Lung (tissue), 12 donors: ENCODE results near the gene SSR2. TPM values are rescaled to one million over a fixed set of nuclear protein-coding genes. Genes with fewer than 3 reads are reported as not detected.

Source experiments
- ATAC-seq: fragments of 200-7000 bp; cut with Tn5 transposase; one replicate; pipeline ENCODE4 v1.9.1; 2020; ENCODE audit warnings: moderate number of reproducible peaks; ENCODE audit not compliant: insufficient read depth, low FRiP score
- DNase-seq, 3 donors: peaks; one replicate each; pipeline ENCODE4 v3.0.0-alpha.2; 2013 to 2017
- H3K27ac ChIP-seq, 2 donors: one replicate each; pipeline ENCODE4 v1.5.1; 2013; ENCODE audit warnings: mild to moderate bottlenecking in 2 of 2, moderate library complexity in 2 of 2, control low read depth in 1 of 2, inconsistent platforms in 1 of 2, low read depth in 1 of 2, low read length in 1 of 2
- H3K27me3 ChIP-seq, 3 donors: one replicate each; pipeline ENCODE4 v1.5.1; 2013; ENCODE audit warnings: low read length in 2 of 3; ENCODE audit not compliant: control insufficient read depth in 3 of 3, insufficient read depth in 3 of 3
- H3K36me3 ChIP-seq, 4 donors: one replicate each; pipeline ENCODE4 v1.5.1; 2013; ENCODE audit warnings: low read length in 4 of 4, mild to moderate bottlenecking in 1 of 4, moderate library complexity in 1 of 4; ENCODE audit not compliant: control insufficient read depth in 4 of 4, insufficient read depth in 4 of 4
- H3K4me1 ChIP-seq, 5 donors: one replicate each; pipeline ENCODE4 v1.5.1; 2013; ENCODE audit warnings: low read length in 5 of 5, mild to moderate bottlenecking in 2 of 5, moderate library complexity in 1 of 5; ENCODE audit not compliant: control insufficient read depth in 5 of 5, insufficient read depth in 5 of 5
- H3K4me3 ChIP-seq: one replicate; pipeline ENCODE4 v1.5.1; 2013; ENCODE audit warnings: mild to moderate bottlenecking, control low read depth, moderate library complexity
- H3K9ac ChIP-seq, 2 donors: one replicate each; pipeline ENCODE4 v1.5.1; 2013; ENCODE audit warnings: low read length in 2 of 2, control low read depth in 1 of 2; ENCODE audit not compliant: insufficient read depth in 1 of 2
- H3K9me3 ChIP-seq, 4 donors: one replicate each; pipeline ENCODE4 v1.5.1; 2013; ENCODE audit warnings: low read length in 3 of 4, mild to moderate bottlenecking in 1 of 4, moderate library complexity in 1 of 4; ENCODE audit not compliant: control insufficient read depth in 4 of 4, insufficient read depth in 3 of 4
- CTCF ChIP-seq: IDR thresholded peaks from 2 replicates; pipeline ENCODE4 v1.5.1; 2012; ENCODE audit warnings: mild to moderate bottlenecking; ENCODE audit errors: control extremely low read depth, extremely low read depth
- WGBS, 2 donors: extraction: QIAGEN DNeasy Blood & Tissue Kit; methylation state at CpG; one replicate each; pipeline ENCODE4 v1.1.7; 2013; 5-methylcytosine and 5-hydroxymethylcytosine counted together
- polyA plus RNA-seq, 2 donors: library from polyadenylated mRNA; stranded (reverse); fragments of 200-250 nt; gene quantifications; one replicate each; pipeline ENCODE4 v1.2.1, GENCODE V29; 2013
- total RNA-seq, 2 donors: library from RNA; depleted of rRNA in 1 of 2; stranded (reverse); fragments of >200 nt in 1 of 2; gene quantifications; one replicate each; pipeline ENCODE4 v1.2.1, GENCODE V29; 2014 to 2021
- donor health status: control.
- donor health status: control.
- donor health status: Bipolar disorder and iron deficiency.
- donor health status: healthy.
- donor health status: DM: yes; HTN: yes; CAD: no.

SSR2 gene
- total and polyA plus RNA-seq, 4 donors: 281 to 467 (median 292) TPM

DNA sequence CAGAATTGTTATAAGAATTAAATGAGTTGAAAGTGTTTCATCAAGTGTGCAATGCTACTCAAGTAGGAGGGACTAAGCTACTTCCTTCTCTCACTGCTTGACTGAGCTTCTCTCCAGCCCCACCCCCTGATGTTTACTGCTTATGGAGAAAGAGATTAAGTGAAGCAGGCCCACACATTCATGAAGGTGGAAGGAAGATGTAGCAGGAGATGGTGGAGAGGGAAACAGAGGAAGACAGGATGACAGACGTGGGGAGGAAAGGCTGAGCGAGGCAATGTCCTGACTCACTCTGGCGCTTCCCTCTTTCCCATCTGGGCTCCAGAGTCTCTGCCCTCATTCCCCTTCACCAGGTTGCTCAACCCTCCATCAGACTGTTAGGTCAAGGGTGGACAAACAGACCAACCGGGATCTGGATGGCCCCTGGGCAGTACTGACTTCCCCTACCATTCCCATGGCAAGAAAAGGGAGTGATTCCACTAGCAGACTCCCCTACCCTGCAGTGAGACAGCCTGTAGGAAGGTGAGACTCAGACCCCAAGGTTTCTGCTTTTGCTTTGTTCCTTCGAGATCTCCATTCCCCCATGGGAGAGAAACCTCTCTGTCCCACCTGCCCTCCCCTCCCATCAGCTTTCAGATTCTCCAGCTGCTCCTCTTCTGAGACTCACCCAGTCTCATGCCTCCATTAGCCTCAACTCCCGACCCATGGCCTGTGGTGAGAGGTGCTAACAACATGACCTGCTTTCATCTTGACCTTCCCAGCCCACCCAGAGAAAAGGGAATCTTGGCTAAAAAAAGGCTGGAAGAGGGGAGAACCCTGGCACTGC, 39.3 kb downstream of the SSR2 start:
- no peak overlapping the region for H3K4me3 ChIP-seq
- H3K9me3 ChIP-seq: no peaks in the 10 kb centered on the region
- ATAC-seq: no peak
- H3K27ac ChIP-seq: peak overlapping the region; percentile 84 to 89
- H3K27me3 ChIP-seq: no peaks in the 10 kb centered on the region
- 24 to 39% methylated on average over 6 of the region's 6 CpGs for WGBS, 2 donors
- H3K9ac ChIP-seq: peak overlapping the region in 1 of 2 donors; percentile 2
- H3K36me3 ChIP-seq: peaks cover 0 to 3% (median 0%) of the 10 kb centered on the region in 4 donors
- peaks cover 11 to 62% (median 23%) of the 10 kb centered on the region in 5 donors for H3K4me1 ChIP-seq
- TF ChIP-seq CTCF: no peak
- peak in 1 of 3 donors; percentile 57 for DNase-seq

- WGBS, 2 donors: 4 to 13% methylated on average over 4 of the region's 4 CpGs
- Histone ChIP-seq H3K4me1 (peaks cover 22 to 79% (median 31%) of the 10 kb centered on the region in 5 donors), H3K4me3 (no peak overlapping the region), H3K27me3 (no peaks in the 10 kb centered on the region), H3K9me3 (no peaks in the 10 kb centered on the region), H3K9ac (peak overlapping the region in 1 of 2 donors; percentile 89), H3K36me3 (peaks cover 0 to 3% (median 0%) of the 10 kb centered on the region in 4 donors), H3K27ac (peak overlapping the region; percentile 89 to 97)
- DNase-seq: no peak
- no peak for TF ChIP-seq CTCF
- no peak for ATAC-seq
These were observed 41.0 kb downstream of the SSR2 start for GRCh38 chr1:155979597-155980343.

DNA sequence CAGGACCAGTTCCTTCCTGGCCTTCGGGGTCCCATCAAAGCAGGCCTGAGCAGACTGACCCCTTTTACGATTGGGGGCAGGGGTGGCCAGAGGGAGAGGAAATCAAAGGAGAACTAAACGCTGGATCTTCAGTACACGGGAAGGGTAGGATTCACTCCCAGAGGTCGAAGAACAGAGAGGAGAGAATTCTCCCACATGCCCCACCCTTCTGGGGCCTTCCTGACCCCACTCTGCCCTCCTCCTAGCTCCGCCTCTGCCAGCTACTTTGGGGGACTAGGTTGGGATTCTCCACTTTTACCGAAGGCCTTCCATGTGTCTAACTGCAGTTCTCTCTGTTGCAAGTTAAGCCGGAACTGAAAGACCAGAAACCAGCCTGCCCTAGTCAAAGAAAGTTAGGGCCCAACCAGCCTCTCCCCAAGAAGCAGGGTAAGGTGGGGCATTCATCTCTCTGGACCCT, 41.8 kb downstream of the SSR2 start:
- Histone ChIP-seq H3K4me1 (peaks cover 26 to 83% (median 39%) of the 10 kb centered on the region in 5 donors), H3K9ac (peak overlapping the region; percentile 50 to 89), H3K27ac (peak overlapping the region; percentile 89 to 97), H3K4me3 (peak overlapping the region; percentile 88), H3K36me3 (peaks cover 0 to 4% (median 0%) of the 10 kb centered on the region in 4 donors), H3K9me3 (no peaks in the 10 kb centered on the region), H3K27me3 (no peaks in the 10 kb centered on the region)
- 1 to 3% methylated on average over 8 of the region's 8 CpGs for WGBS, 2 donors
- ATAC-seq (peak; percentile 5), DNase-seq (peak in 2 of 3 donors; percentile 38 to 50)
- no peak for TF ChIP-seq CTCF
